ENCODE data around the gene F2R.

- TF ChIP-seq CTCF (IDR thresholded peaks at IDR 0.05; ENCODE audit: low read length) (no peak), EZH2phosphoT487 (IDR thresholded peaks at IDR 0.05; ENCODE audit: low read length) (no peak)
Measured at GRCh38 chr5:76709762-76710161, 6.2 kb upstream of the F2R start.

All from MM.1S (cell line).